Measurements from ENCODE around the gene SLC9A3.

DNA sequence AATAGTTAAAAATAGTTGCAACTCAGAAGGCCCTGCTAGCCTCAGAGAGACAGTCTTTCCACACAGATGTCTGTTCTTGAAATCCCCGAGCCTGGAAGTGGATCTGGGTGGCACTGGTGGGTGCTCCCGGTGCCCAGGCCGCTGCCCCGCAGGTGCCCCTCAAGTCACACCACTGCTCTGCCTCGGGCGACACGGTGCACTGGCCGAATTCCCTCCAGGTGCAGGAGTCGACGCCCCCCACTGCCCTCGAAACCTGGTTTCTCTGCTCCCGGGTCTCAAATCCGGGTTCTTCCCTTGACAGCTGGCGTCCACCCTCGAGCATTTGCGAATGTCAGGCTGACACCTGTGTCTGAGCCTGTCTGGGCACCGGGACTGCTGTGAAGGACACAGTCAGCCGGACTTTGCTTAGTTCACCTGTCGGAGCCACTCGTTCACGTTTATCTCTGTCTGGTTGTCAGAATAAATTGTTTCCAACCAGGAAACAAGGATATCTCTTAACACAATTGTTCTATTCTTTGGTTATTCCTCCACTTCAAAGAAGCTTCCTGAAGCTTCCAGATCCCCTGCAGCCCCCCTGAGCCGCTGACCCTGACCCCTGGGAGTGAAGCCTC lies 27.1 kb downstream of the SLC9A3 start:
- TF ChIP-seq, protein P1, sequence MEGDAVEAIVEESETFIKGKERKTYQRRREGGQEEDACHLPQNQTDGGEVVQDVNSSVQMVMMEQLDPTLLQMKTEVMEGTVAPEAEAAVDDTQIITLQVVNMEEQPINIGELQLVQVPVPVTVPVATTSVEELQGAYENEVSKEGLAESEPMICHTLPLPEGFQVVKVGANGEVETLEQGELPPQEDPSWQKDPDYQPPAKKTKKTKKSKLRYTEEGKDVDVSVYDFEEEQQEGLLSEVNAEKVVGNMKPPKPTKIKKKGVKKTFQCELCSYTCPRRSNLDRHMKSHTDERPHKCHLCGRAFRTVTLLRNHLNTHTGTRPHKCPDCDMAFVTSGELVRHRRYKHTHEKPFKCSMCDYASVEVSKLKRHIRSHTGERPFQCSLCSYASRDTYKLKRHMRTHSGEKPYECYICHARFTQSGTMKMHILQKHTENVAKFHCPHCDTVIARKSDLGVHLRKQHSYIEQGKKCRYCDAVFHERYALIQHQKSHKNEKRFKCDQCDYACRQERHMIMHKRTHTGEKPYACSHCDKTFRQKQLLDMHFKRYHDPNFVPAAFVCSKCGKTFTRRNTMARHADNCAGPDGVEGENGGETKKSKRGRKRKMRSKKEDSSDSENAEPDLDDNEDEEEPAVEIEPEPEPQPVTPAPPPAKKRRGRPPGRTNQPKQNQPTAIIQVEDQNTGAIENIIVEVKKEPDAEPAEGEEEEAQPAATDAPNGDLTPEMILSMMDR (IDR thresholded peaks at IDR 0.05), result no peak
- no peak for TF ChIP-seq POLR2A (IDR thresholded peaks at IDR 0.05)

Measured in transverse colon (tissue), 3 donors.